Mesodermal cell (in vitro differentiated cells): ENCODE results near the gene TMEM190.
"Not testable (repeated sequence)": the region's sequence is repeated elsewhere in the genome, so short reads cannot be mapped to it uniquely, and the experiment has no call there.

ENCODE experiments used
- H3K27ac ChIP-seq: 2 replicates; pipeline ENCODE4 v1.7.0; 2013; ENCODE audit warnings: mild to moderate bottlenecking, low read depth, low read length, moderate library complexity; ENCODE audit not compliant: severe bottlenecking
- H3K36me3 ChIP-seq: 2 replicates; pipeline ENCODE4 v1.7.1; 2013; ENCODE audit warnings: mild to moderate bottlenecking, low read length, moderate library complexity; ENCODE audit not compliant: control insufficient read depth, insufficient read depth
- H3K4me1 ChIP-seq: one replicate; pipeline ENCODE4 v1.7.1; 2013; ENCODE audit warnings: mild to moderate bottlenecking, low read length; ENCODE audit not compliant: insufficient read depth, control insufficient read depth, poor library complexity, severe bottlenecking
- H3K4me3 ChIP-seq: 2 replicates; pipeline ENCODE4 v1.7.0; 2013; ENCODE audit warnings: low read length, control low read depth, mild to moderate bottlenecking; ENCODE audit not compliant: insufficient read depth, poor library complexity, severe bottlenecking; ENCODE audit errors: extremely low read depth
- H3K9me3 ChIP-seq: 2 replicates; pipeline ENCODE4 v1.7.1; 2013; ENCODE audit warnings: mild to moderate bottlenecking, low read length, moderate library complexity; ENCODE audit not compliant: control insufficient read depth
- WGBS, 2 experiments: methylation state at CpG; one replicate each; pipeline ENCODE4 v1.1.5; 2013; ENCODE audit warnings: missing lambda C conversion rate in 2 of 2; ENCODE audit not compliant: insufficient coverage in 2 of 2; 5-methylcytosine and 5-hydroxymethylcytosine counted together

Gene TMEM190

GRCh38 chr19:55409179-55409578 lies 32.6 kb downstream of the TMEM190 start:
- H3K9me3 ChIP-seq, result peaks cover 21% of the 10 kb centered on the region
- H3K36me3 ChIP-seq, result peaks cover 25% of the 10 kb centered on the region
- not testable (repeated sequence) for H3K27ac ChIP-seq, H3K4me3 ChIP-seq
- peaks cover 11% of the 10 kb centered on the region for H3K4me1 ChIP-seq
- WGBS, 2 experiments, result 100% methylated on average over 4 to 7 of the region's 8 CpGs

- WGBS, 2 experiments, result 88 to 94% methylated on average over 2 of the region's 2 CpGs
- Histone ChIP-seq H3K36me3 (peaks cover 16% of the 10 kb centered on the region), H3K9me3 (peaks cover 21% of the 10 kb centered on the region), H3K4me3 (no peak overlapping the region), H3K27ac (no peak overlapping the region), H3K4me1 (peaks cover 9% of the 10 kb centered on the region)
Observed at GRCh38 chr19:55410168-55410567, 33.5 kb downstream of the TMEM190 start.

- Histone ChIP-seq H3K36me3 (no peaks in the 10 kb centered on the region), H3K4me3 (no peak overlapping the region), H3K27ac (no peak overlapping the region), H3K9me3 (no peaks in the 10 kb centered on the region), H3K4me1 (no peaks in the 10 kb centered on the region)
- 4 to 15% methylated on average over 4 to 7 of the region's 7 CpGs for WGBS, 2 experiments
Observed at GRCh38 chr19:55418185-55418584, 41.6 kb downstream of the TMEM190 start.

GRCh38 chr19:55419103-55419502 lies 42.5 kb downstream of the TMEM190 start:
- Histone ChIP-seq H3K36me3 (no peaks in the 10 kb centered on the region), H3K9me3 (no peaks in the 10 kb centered on the region), H3K4me3 (no peak overlapping the region), H3K27ac (no peak overlapping the region), H3K4me1 (no peaks in the 10 kb centered on the region)
- WGBS, 2 experiments, result 51 to 73% methylated on average over 2 to 5 of the region's 5 CpGs

- Histone ChIP-seq H3K4me1 (no peaks in the 10 kb centered on the region), H3K27ac (no peak overlapping the region), H3K9me3 (no peaks in the 10 kb centered on the region), H3K36me3 (no peaks in the 10 kb centered on the region), H3K4me3 (no peak overlapping the region)
- 71% methylated on average over 4 of the region's 5 CpGs; no CpG with 5 or more reads in 1 of the 2 experiments for WGBS, 2 experiments
Observed at GRCh38 chr19:55419624-55420236, 43.1 kb downstream of the TMEM190 start.

GRCh38 chr19:55421281-55421680 lies 44.7 kb downstream of the TMEM190 start:
- H3K4me3 ChIP-seq, H3K9me3 ChIP-seq, H3K27ac ChIP-seq, H3K36me3 ChIP-seq, H3K4me1 ChIP-seq: not testable (repeated sequence)
- 91 to 93% methylated on average over 3 to 4 of the region's 4 CpGs for WGBS, 2 experiments

GRCh38 chr19:55423225-55424005 lies 46.8 kb downstream of the TMEM190 start:
- Histone ChIP-seq H3K4me3 (no peak overlapping the region), H3K27ac (no peak overlapping the region), H3K4me1 (no peaks in the 10 kb centered on the region), H3K9me3 (no peaks in the 10 kb centered on the region), H3K36me3 (no peaks in the 10 kb centered on the region)
- 70 to 73% methylated on average over 10 to 12 of the region's 13 CpGs for WGBS, 2 experiments

- Histone ChIP-seq H3K9me3 (no peaks in the 10 kb centered on the region), H3K27ac (no peak overlapping the region), H3K4me1 (no peaks in the 10 kb centered on the region), H3K4me3 (no peak overlapping the region), H3K36me3 (no peaks in the 10 kb centered on the region)
- 97 to 98% methylated on average over 3 of the region's 3 CpGs for WGBS, 2 experiments
Observed at GRCh38 chr19:55424518-55424917, 47.9 kb downstream of the TMEM190 start.

- Histone ChIP-seq H3K9me3 (no peaks in the 10 kb centered on the region), H3K27ac (no peak overlapping the region), H3K4me3 (no peak overlapping the region), H3K36me3 (no peaks in the 10 kb centered on the region), H3K4me1 (no peaks in the 10 kb centered on the region)
- 73 to 83% methylated on average over 2 of the region's 2 CpGs for WGBS, 2 experiments
Observed at GRCh38 chr19:55426042-55426441, 49.4 kb downstream of the TMEM190 start.
